SK-N-MC (cell line): ENCODE results near the gene CDAN1.
A peak's percentile ranks its signal among the peaks of the same experiment; 100 is the strongest.

Source experiments
- DNase-seq: peaks from one replicate; pipeline ENCODE4 v3.0.0-alpha.2; 2011; ENCODE audit warnings: low read depth, low spot score
- H3K27ac ChIP-seq: fragments of 200-600 bp; sonication (generic); 2 replicates; pipeline ENCODE4 v1.5.1; 2016; ENCODE audit warnings: mixed run types
- H3K36me3 ChIP-seq: fragments of 200-600 bp; sonication (generic); 2 replicates; pipeline ENCODE4 v1.6.1; 2017; ENCODE audit warnings: antibody characterized with exemption, low read length, mixed read lengths; ENCODE audit not compliant: insufficient read depth
- H3K4me3 ChIP-seq: fragments of 200-600 bp; sonication (generic); 2 replicates; pipeline ENCODE4 v1.5.1; 2016
- H3K9ac ChIP-seq: fragments of 200-600 bp; sonication (generic); 2 replicates; pipeline ENCODE4 v1.8.0; 2017; ENCODE audit warnings: mixed run types, mixed read lengths; ENCODE audit not compliant: insufficient read length
- H3K9me3 ChIP-seq: fragments of 200-600 bp; sonication (generic); 2 replicates; pipeline ENCODE4 v1.6.1; 2017; ENCODE audit warnings: low read depth, mild to moderate bottlenecking, antibody characterized with exemption, low read length, moderate library complexity, mixed read lengths
- EZH2 ChIP-seq: fragments of 200-600 bp; sonication (generic); IDR thresholded peaks from one replicate; pipeline ENCODE4 v1.6.1; 2017; ENCODE audit warnings: antibody characterized with exemption
- FOXP2 ChIP-seq: optimal IDR thresholded peaks from 2 replicates; pipeline ENCODE3; 2011; ENCODE audit warnings: mild to moderate bottlenecking, moderate library complexity; ENCODE audit not compliant: insufficient read depth; ENCODE audit errors: extremely low read length, control extremely low read depth
- POLR2AphosphoS5 ChIP-seq: IDR thresholded peaks from 2 replicates; pipeline ENCODE4 v1.6.1; 2012; ENCODE audit warnings: mild to moderate bottlenecking, low read depth, low read length, borderline replicate concordance

Gene CDAN1

DNA sequence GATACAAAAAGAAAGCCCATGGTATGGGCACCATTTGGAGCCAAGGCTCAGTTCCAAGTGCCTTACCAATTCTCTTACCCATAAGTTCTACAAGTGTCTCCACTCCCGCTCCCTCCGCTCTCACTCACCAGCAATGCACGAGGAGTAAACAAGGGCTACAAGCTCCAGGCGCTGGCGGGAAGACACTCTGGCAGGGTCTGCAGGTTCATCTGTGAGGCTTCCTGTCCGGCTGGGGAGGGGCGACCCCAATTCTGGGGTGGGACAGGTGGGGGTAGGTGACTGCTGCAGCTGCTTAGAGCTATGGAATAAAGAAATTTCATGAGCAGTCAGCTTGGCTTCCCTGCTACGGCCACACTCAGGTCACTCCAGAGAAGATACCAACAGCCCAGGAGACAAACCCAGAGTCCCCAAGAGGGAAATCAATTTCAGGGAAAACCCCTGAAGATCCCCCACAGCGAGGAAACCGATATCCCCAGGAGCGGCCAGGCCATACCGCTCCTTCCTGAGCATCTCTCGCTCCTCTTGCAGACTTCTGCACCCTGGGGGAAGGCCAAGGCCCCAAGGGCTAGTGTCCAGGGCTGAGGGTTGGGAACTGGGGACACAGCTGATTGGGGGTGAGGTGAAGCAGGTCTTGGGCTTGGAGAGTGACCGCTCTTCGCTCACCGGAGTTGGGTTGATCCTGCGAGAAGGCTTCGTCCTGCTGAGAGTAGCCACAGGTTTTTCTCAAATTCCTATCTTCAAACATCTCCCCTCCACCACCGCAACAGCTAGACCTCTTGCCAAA, 1.4 kb downstream of the CDAN1 start:
- H3K36me3 ChIP-seq, result peaks cover 46% of the 10 kb centered on the region
- H3K4me3 ChIP-seq, result peak overlapping the region; percentile 95
- DNase-seq, result no peak
- no peak overlapping the region for H3K27ac ChIP-seq
- no peak overlapping the region for H3K9ac ChIP-seq
- no peaks in the 10 kb centered on the region for H3K9me3 ChIP-seq
- TF ChIP-seq POLR2AphosphoS5, result no peak
- no peak for TF ChIP-seq FOXP2
- no peak for TF ChIP-seq EZH2

DNA sequence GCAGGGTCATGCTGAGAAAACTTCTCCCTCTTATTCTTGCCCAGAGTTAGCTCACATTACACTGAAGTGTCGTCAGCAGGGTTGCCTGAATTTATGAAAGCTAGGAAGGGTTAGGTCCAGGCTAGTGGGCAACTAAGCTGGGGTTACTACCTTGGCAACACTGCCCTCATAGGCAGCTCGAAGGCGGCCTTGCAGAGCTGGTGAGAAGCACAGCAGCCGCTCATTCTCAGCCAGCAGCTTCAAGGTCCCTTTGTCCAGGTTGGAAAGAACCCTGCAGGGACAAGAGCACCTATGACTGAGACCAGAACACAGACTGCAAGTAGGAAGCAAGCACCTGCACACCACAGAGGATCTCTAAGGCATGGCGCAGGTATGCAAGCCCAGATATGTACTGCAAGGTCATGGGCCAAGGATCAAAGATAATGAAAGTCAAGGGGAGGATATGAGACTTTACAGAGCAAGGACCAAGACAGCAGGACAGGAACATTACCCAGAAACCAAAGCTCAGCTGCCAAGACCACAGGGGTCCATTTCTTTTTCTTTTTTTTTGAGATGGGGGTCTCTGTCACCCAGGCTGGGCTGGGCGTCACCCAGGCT, 2.8 kb downstream of the CDAN1 start:
- Histone ChIP-seq H3K4me3 (no peak overlapping the region), H3K36me3 (peaks cover 57% of the 10 kb centered on the region), H3K27ac (no peak overlapping the region), H3K9ac (no peak overlapping the region), H3K9me3 (no peaks in the 10 kb centered on the region)
- TF ChIP-seq FOXP2 (no peak), POLR2AphosphoS5 (no peak), EZH2 (no peak)
- DNase-seq, result no peak

DNA sequence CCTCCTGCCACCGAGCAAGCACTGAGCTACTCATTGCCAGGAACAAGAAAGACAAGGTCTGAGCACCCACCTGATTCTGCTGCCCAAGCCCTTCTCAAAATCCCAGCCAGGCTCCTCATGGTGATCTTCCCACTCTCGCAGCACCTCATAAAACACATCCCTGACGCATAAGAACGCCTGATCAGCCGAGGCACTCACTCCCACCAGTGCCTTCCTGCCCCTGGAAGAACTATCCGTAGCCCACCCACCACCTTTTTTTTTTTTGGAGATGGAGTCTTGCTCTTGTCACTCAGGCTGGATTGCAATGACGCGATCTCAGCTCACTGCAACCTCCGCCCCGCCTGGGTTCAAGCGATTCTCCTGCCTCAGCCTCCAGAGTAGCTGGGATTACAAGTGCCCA, 3.9 kb downstream of the CDAN1 start:
- peaks cover 65% of the 10 kb centered on the region for H3K36me3 ChIP-seq
- no peak overlapping the region for H3K4me3 ChIP-seq
- no peaks in the 10 kb centered on the region for H3K9me3 ChIP-seq
- DNase-seq, result no peak
- TF ChIP-seq POLR2AphosphoS5, result no peak
- no peak for TF ChIP-seq EZH2
- no peak for TF ChIP-seq FOXP2
- H3K27ac ChIP-seq, result no peak overlapping the region
- H3K9ac ChIP-seq, result no peak overlapping the region

DNA sequence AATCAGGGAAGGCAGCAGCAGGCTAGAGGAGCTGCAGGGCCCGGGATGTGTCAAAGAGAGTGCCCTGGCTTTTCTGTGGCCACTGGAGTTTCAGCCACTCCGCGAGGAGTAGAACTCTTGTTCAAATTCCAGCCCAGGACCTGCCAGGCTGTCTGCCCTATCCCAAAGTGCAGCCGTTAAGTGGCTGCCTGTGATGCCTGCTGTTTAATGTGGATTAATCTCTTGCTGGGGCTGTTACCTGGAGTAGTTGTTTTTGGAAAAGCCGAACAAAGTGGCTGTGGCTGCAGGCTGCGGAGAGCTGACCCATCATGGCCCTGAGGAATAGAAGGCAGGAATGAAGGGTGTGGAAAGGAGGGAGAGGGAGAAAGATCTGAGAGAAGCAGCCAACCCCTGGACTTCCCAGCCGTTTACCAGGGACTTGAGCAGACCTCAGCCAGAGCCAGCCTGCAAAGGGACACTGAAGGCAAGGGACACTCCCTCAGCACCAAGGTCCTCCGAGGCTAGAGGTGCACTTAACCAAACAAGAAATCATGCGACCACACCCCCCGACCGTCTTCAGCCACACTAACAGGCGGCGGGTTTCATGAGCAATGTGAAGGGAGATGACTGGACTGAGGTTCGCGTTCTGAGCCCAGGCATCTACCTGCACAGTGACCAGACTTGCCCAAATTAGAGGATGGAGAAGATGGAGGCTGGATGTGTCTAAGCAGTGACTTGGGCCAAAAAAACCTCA, 4.7 kb downstream of the CDAN1 start:
- no peak overlapping the region for H3K4me3 ChIP-seq
- no peak overlapping the region for H3K9ac ChIP-seq
- no peak for TF ChIP-seq EZH2
- TF ChIP-seq POLR2AphosphoS5, result no peak
- TF ChIP-seq FOXP2, result no peak
- no peak overlapping the region; the same call in 1 of the 2 replicates for H3K27ac ChIP-seq
- H3K36me3 ChIP-seq, result peaks cover 71% of the 10 kb centered on the region
- DNase-seq, result no peak
- no peaks in the 10 kb centered on the region for H3K9me3 ChIP-seq

DNA sequence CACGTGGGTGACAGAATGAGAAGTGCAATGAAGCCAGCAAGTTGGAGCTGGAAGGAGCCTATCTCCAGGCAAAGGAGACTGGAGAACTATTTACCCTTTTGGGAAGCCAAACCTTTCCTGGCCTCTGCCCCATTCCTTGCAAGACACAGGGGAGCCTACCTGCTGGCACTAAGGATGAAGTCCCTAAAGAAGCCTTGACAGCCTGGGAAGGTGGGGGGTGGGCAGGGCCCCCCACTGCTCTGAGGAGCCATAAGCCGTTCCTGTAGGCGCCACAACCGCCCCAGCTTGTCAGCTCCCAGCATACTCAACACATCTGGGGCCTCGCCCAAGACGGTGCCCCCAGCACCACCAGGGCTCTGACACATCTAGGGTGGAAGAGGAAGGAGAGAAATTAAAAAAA, 5.5 kb downstream of the CDAN1 start:
- Histone ChIP-seq H3K36me3 (peaks cover 79% of the 10 kb centered on the region), H3K4me3 (no peak overlapping the region), H3K27ac (no peak overlapping the region), H3K9ac (no peak overlapping the region), H3K9me3 (no peaks in the 10 kb centered on the region)
- no peak for DNase-seq
- no peak for TF ChIP-seq EZH2
- TF ChIP-seq POLR2AphosphoS5, result no peak
- no peak for TF ChIP-seq FOXP2

DNA sequence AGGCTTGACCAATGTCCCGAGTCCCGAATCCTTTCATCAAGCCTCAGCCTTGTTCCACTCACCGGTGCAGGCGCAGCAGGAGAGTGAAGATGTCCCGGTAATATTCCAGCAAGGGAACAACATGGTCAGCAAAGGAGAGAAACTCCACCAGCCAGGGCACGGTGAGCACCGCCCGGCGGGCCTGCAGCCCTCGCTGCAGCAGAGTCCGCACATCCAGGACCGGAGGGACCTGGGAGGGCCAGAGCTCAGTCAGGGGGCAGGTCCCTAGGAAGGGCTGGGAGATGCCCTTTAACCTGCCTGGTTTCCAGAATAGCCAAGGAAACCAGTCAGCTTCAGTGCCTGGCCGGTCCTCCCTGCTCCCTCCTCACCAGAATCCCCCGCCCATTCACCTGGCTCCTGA, 6.4 kb downstream of the CDAN1 start:
- no peak overlapping the region for H3K9ac ChIP-seq
- H3K27ac ChIP-seq, result no peak overlapping the region
- H3K4me3 ChIP-seq, result no peak overlapping the region
- H3K9me3 ChIP-seq, result no peaks in the 10 kb centered on the region
- TF ChIP-seq EZH2, result no peak
- TF ChIP-seq FOXP2, result no peak
- TF ChIP-seq POLR2AphosphoS5, result no peak
- peaks cover 83% of the 10 kb centered on the region for H3K36me3 ChIP-seq
- no peak for DNase-seq

DNA sequence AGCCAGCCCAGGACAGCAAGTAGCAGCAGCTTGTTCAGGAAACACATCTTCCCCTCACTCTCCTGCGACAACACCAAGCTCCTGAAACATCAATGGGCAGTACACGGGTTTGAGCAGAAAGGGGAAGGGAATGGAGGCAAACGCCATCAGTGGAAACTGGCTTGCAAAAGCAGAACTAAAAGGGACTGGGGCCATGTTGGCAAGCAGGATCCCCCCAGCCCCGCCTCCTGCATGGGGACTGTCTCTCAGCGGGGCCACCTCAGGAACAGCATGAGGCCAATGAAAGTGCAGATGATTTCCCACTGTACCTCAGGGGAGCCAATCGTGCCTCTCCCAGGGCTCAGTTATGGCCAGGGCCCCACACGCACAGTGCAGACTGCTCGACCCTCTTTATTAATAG, 6.8 kb downstream of the CDAN1 start:
- H3K27ac ChIP-seq, result no peak overlapping the region
- H3K36me3 ChIP-seq, result peaks cover 83% of the 10 kb centered on the region
- DNase-seq, result no peak
- no peaks in the 10 kb centered on the region for H3K9me3 ChIP-seq
- H3K4me3 ChIP-seq, result no peak overlapping the region
- H3K9ac ChIP-seq, result no peak overlapping the region
- no peak for TF ChIP-seq FOXP2
- TF ChIP-seq POLR2AphosphoS5, result no peak
- no peak for TF ChIP-seq EZH2

DNA sequence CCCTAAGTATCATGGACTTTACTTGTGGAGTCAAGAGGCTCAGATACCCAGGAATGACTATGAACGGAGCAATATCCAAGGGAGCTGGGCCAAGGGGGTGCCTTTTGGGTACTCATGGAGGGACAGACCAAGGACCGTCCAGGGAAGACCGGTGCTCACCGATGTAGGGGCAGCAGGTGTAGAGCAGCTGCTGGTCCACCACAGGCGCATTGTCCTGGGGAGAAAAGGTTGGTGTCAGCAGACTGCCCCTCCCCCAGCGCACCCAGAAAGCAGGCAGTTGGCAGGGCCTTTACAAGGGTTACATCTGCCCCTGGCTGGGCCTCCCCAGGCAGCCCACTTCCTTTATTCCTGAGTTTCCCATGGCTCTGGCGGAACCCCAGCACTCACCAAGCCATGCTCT, 7.5 kb downstream of the CDAN1 start:
- Histone ChIP-seq H3K4me3 (no peak overlapping the region), H3K9ac (no peak overlapping the region), H3K9me3 (no peaks in the 10 kb centered on the region), H3K27ac (no peak overlapping the region), H3K36me3 (peaks cover 84% of the 10 kb centered on the region)
- no peak for DNase-seq
- TF ChIP-seq FOXP2 (no peak), EZH2 (no peak), POLR2AphosphoS5 (no peak)
